ENCODE data around the gene COCH. TPM values are rescaled to one million over a fixed set of nuclear protein-coding genes. Genes with fewer than 3 reads are reported as not detected.

COCH gene
- total and polyA plus RNA-seq, 2 donors (not counting 1 experiment from before 2014, with no cell fraction given) = 24.5 to 25.7 TPM

- Histone ChIP-seq H3K27ac (ENCODE audit: low read length in 2 of 2) (no peak overlapping the region), H3K9ac (ENCODE audit: low read length) (no peak overlapping the region), H3K4me2 (replicated peaks; ENCODE audit: low read depth, low read length, poor library complexity, severe bottlenecking) (no peak overlapping the region), H3K4me3 (ENCODE audit: control extremely low read depth in 1 of 5, extremely low read depth in 1 of 5, insufficient read depth in 1 of 5, low read depth in 2 of 5, low read length in 4 of 5) (no peak overlapping the region), H3K4me1 (ENCODE audit: control insufficient read depth in 2 of 2, insufficient read depth in 2 of 2, low read length in 2 of 2) (peaks cover 13% of the 10 kb centered on the region in 2 donors), H4K20me1 (ENCODE audit: control insufficient read depth, insufficient read depth, low read length, poor library complexity, severe bottlenecking) (no peaks in the 10 kb centered on the region), H3K36me3 (replicated peaks in 1 of 2; ENCODE audit: control extremely low read depth in 1 of 2, control insufficient read depth in 1 of 2, extremely low read depth in 1 of 2, insufficient read depth in 2 of 2, low read length in 1 of 2) (no peaks in the 10 kb centered on the region), H2AFZ (ENCODE audit: insufficient read depth, low read depth, low read length, poor library complexity, severe bottlenecking) (no peak overlapping the region), H3K9me3 (ENCODE audit: control extremely low read depth in 1 of 3, control insufficient read depth in 2 of 3, insufficient read depth in 1 of 3, low read length in 2 of 3) (peaks cover 0 to 2% (median 0%) of the 10 kb centered on the region in 3 donors), H3K27me3 (replicated peaks in 1 of 4; ENCODE audit: control extremely low read depth in 1 of 4, control insufficient read depth in 3 of 4, insufficient read depth in 4 of 4, low read length in 3 of 4) (peaks cover 0 to 2% (median 0%) of the 10 kb centered on the region in 4 experiments), H3K79me2 (ENCODE audit: control insufficient read depth, insufficient read depth, low read length) (no peaks in the 10 kb centered on the region)
- POLR2A ChIA-PET = no interaction called here
- peaks cover 18% of the 10 kb centered on the region for H3K4me1 Mint-ChIP-seq
- no peaks in the 10 kb centered on the region for H3K27me3 Mint-ChIP-seq
- CTCF ChIA-PET = no interaction called here
- WGBS (ENCODE audit: insufficient coverage) = 100% methylated on average over 1 of the region's 1 CpG
- no peaks in the 10 kb centered on the region for H3K9me3 Mint-ChIP-seq (ENCODE audit: insufficient read depth)
- TF ChIP-seq EZH2 (IDR thresholded peaks at IDR 0.05; ENCODE audit: borderline replicate concordance, insufficient read depth, low read depth, low read length, poor library complexity, severe bottlenecking) (no peak), CTCF (IDR thresholded peaks at IDR 0.05) (no peak)
- DNase-seq = no peak
- H3K4me3 Mint-ChIP-seq = no peak overlapping the region
- H3K27ac Mint-ChIP-seq = no peak overlapping the region
- intact Hi-C loops (cut with micrococcal nuclease) = no loop called here
- ATAC-seq (ENCODE audit: low read depth) = no peak
Measured at GRCh38 chr14:30861200-30861599, 13.2 kb upstream of the COCH start.

- CTCF ChIA-PET = no interaction called here
- WGBS (ENCODE audit: insufficient coverage) = no CpG with 5 or more reads among the region's 5 CpGs
Measured at GRCh38 chr14:30864934-30865333, 9.4 kb upstream of the COCH start.

More at GRCh38 chr14:30864934-30865333, 9.4 kb upstream of the COCH start:
- Histone ChIP-seq H3K4me2 (replicated peaks; ENCODE audit: low read depth, low read length, poor library complexity, severe bottlenecking) (no peak overlapping the region), H3K79me2 (ENCODE audit: control insufficient read depth, insufficient read depth, low read length) (no peaks in the 10 kb centered on the region), H3K4me1 (ENCODE audit: control insufficient read depth in 2 of 2, insufficient read depth in 2 of 2, low read length in 2 of 2) (peaks cover 13% of the 10 kb centered on the region in 2 donors), H3K4me3 (ENCODE audit: control extremely low read depth in 1 of 5, extremely low read depth in 1 of 5, insufficient read depth in 1 of 5, low read depth in 2 of 5, low read length in 4 of 5) (no peak overlapping the region), H3K27me3 (replicated peaks in 1 of 4; ENCODE audit: control extremely low read depth in 1 of 4, control insufficient read depth in 3 of 4, insufficient read depth in 4 of 4, low read length in 3 of 4) (no peaks in the 10 kb centered on the region), H2AFZ (ENCODE audit: insufficient read depth, low read depth, low read length, poor library complexity, severe bottlenecking) (no peak overlapping the region), H3K36me3 (replicated peaks in 1 of 2; ENCODE audit: control extremely low read depth in 1 of 2, control insufficient read depth in 1 of 2, extremely low read depth in 1 of 2, insufficient read depth in 2 of 2, low read length in 1 of 2) (no peaks in the 10 kb centered on the region), H3K9me3 (ENCODE audit: control extremely low read depth in 1 of 3, control insufficient read depth in 2 of 3, insufficient read depth in 1 of 3, low read length in 2 of 3) (peaks cover 0 to 2% (median 0%) of the 10 kb centered on the region in 3 donors), H3K27ac (ENCODE audit: low read length in 2 of 2) (no peak overlapping the region), H4K20me1 (ENCODE audit: control insufficient read depth, insufficient read depth, low read length, poor library complexity, severe bottlenecking) (no peaks in the 10 kb centered on the region), H3K9ac (ENCODE audit: low read length) (no peak overlapping the region)
- Mint-ChIP-seq H3K4me3 (no peak overlapping the region), H3K9me3 (ENCODE audit: insufficient read depth) (no peaks in the 10 kb centered on the region), H3K4me1 (peaks cover 18% of the 10 kb centered on the region), H3K27ac (no peak overlapping the region), H3K27me3 (peaks cover 4% of the 10 kb centered on the region)
- ATAC-seq (ENCODE audit: low read depth) (no peak), DNase-seq (no peak)
- intact Hi-C loops (cut with micrococcal nuclease) = no loop called here
- TF ChIP-seq CTCF (IDR thresholded peaks at IDR 0.05) (no peak), EZH2 (IDR thresholded peaks at IDR 0.05; ENCODE audit: borderline replicate concordance, insufficient read depth, low read depth, low read length, poor library complexity, severe bottlenecking) (no peak)
- POLR2A ChIA-PET = interaction anchor here (0.6 kb wide), 1 partner anchor 10 kb away, joined by 10 read pairs; no protein-coding TSS in a partner anchor
